K562 (cell line): ENCODE data around the gene HYAL3. TPM values are rescaled to one million over a fixed set of nuclear protein-coding genes. Genes with fewer than 3 reads are reported as not detected.

Experiments used
- ATAC-seq: fragments of 200-7000 bp; cut with Tn5 transposase; 3 replicates; pipeline ENCODE4 v1.9.1; 2020; ENCODE audit warnings: moderate library complexity
- BruUV-seq: library from RNA; stranded (reverse); fragments of 400-500 nt; replicated peaks from 2 replicates; lab custom pipeline; 2021; lab: Mats Ljungman, UMichigan
- CTCF ChIA-PET: fragments of 300-600 bp; formaldehyde crosslinking; extraction: SDS; loops from one replicate; lab custom pipeline; 2021; ENCODE audit warnings: low intra/inter-chr PET ratio; lab: Yijun Ruan, JAX
- POLR2A ChIA-PET: fragments of 300-600, 350-650 bp; sonication (Branson Sonifier 250); formaldehyde crosslinking; extraction: SDS; loops from one replicate; lab custom pipeline; 2021; ENCODE audit warnings: antibody characterized with exemption, inconsistent platforms; lab: Yijun Ruan, JAX
- DNase-seq, 4 experiments: peaks; one replicate each; pipeline versions ENCODE4 v3.0.0 to v3.0.0-alpha.2; 2011 to 2018; ENCODE audit warnings: low spot score in 3 of 4, mixed read lengths in 3 of 4; ENCODE audit errors: extremely low read depth in 1 of 4
- FAIRE-seq: peaks from 2 replicates; lab custom pipeline; 2011; peaks lifted over from hg19 to GRCh38; lab: Jason Lieb, UNC
- H2AFZ ChIP-seq: 2 replicates; pipeline ENCODE4 v1.6.0; 2011; ENCODE audit warnings: low read depth, low read length, control low read depth, inconsistent platforms
- H3K27ac ChIP-seq: fragments of 200-600 bp; 3 replicates; pipeline ENCODE4 v1.8.0; 2011; ENCODE audit warnings: low read depth, mild to moderate bottlenecking, control low read depth, inconsistent platforms, low read length, moderate library complexity, mixed read lengths; ENCODE audit errors: extremely low read depth
- H3K27me3 ChIP-seq, 2 experiments: fragments of 300-600 bp in 1 of 2; 2 replicates in 1 of 2; 3 replicates in 1 of 2; pipeline versions ENCODE4 v1.6.0 to v1.8.0; 2011; ENCODE audit warnings: inconsistent platforms in 2 of 2, low read length in 2 of 2, mild to moderate bottlenecking in 1 of 2, mixed read lengths in 1 of 2, moderate library complexity in 1 of 2; ENCODE audit not compliant: control insufficient read depth in 2 of 2, insufficient read depth in 2 of 2
- H3K36me3 ChIP-seq: fragments of 300-600 bp; 3 replicates; pipeline ENCODE4 v1.8.0; 2011; ENCODE audit warnings: mild to moderate bottlenecking, low read length, inconsistent platforms; ENCODE audit not compliant: control insufficient read depth, insufficient read depth
- H3K4me1 ChIP-seq, 2 experiments: fragments of 200-600 bp in 1 of 2; replicated peaks in 1 of 2; 2 replicates in 1 of 2; 3 replicates in 1 of 2; pipeline versions ENCODE4 v1.5.1 to v1.8.0; 2011; ENCODE audit warnings: inconsistent platforms in 2 of 2, low read length in 2 of 2, mild to moderate bottlenecking in 1 of 2, mixed read lengths in 1 of 2, moderate library complexity in 1 of 2; ENCODE audit not compliant: control insufficient read depth in 2 of 2, insufficient read depth in 2 of 2
- H3K4me2 ChIP-seq: 2 replicates; pipeline ENCODE4 v1.6.1; 2011; ENCODE audit warnings: low read length, control low read depth, inconsistent platforms, mixed read lengths; ENCODE audit not compliant: insufficient read depth
- H3K4me3 ChIP-seq: fragments of 200-600 bp; sonication (generic), shearing (Covaris generic); 2 replicates; pipeline ENCODE4 v1.5.1; 2016; ENCODE audit warnings: control low read depth, inconsistent platforms
- H3K79me2 ChIP-seq: fragments of 200-600 bp; 3 replicates; pipeline ENCODE4 v1.8.0; 2011; ENCODE audit warnings: low read length, inconsistent platforms; ENCODE audit not compliant: control insufficient read depth, insufficient read depth
- H3K9ac ChIP-seq, 2 experiments: 2 replicates each; pipeline versions ENCODE4 v1.6.0 to v1.6.1; 2011; ENCODE audit warnings: low read depth in 2 of 2, low read length in 2 of 2, control low read depth in 1 of 2, inconsistent platforms in 1 of 2, mild to moderate bottlenecking in 1 of 2, mixed read lengths in 1 of 2; ENCODE audit not compliant: insufficient read depth in 1 of 2
- H3K9me1 ChIP-seq: one replicate; pipeline ENCODE4 v1.6.0; 2011; ENCODE audit warnings: inconsistent platforms, mild to moderate bottlenecking, low read length, moderate library complexity; ENCODE audit not compliant: control insufficient read depth, insufficient read depth
- H3K9me3 ChIP-seq: replicated peaks from 2 replicates; pipeline ENCODE4 v1.5.1; 2011; ENCODE audit warnings: low read depth, low read length, inconsistent platforms; ENCODE audit not compliant: control insufficient read depth, insufficient read depth
- H4K20me1 ChIP-seq: replicated peaks from 2 replicates; pipeline ENCODE4 v1.6.1; 2011; ENCODE audit warnings: low read length, inconsistent platforms, mixed read lengths; ENCODE audit not compliant: control insufficient read depth, insufficient read depth
- CREB3 ChIP-seq: fragments of 450-650 bp; conservative IDR thresholded peaks from 2 replicates; pipeline ENCODE4 v1.6.1; 2016; ENCODE audit warnings: missing genetic modification characterization, low read depth, mild to moderate bottlenecking, missing compliant biosample characterization, moderate library complexity
- FIP1L1 ChIP-seq: fragments of 200-400 bp; formaldehyde crosslinking; IDR thresholded peaks from 2 replicates; pipeline ENCODE4 v1.6.1; 2018; ENCODE audit warnings: mild to moderate bottlenecking, low read depth, low read length; ENCODE audit not compliant: poor library complexity, severe bottlenecking
- ILK ChIP-seq: fragments of 450-650 bp; IDR thresholded peaks from 2 replicates; pipeline ENCODE4 v1.6.1; 2016; ENCODE audit warnings: missing genetic modification characterization, low read depth, mild to moderate bottlenecking, missing compliant biosample characterization, moderate library complexity, borderline replicate concordance
- MLX ChIP-seq, 2 experiments: fragments of 450-650 bp in 1 of 2; sonication (generic) in 1 of 2; formaldehyde crosslinking; conservative IDR thresholded peaks; 2 replicates each; pipeline versions ENCODE4 v1.4.0 to v1.8.1; 2020 to 2022; ENCODE audit warnings: mild to moderate bottlenecking in 1 of 2, missing genetic modification reagents in 1 of 2
- NCOA2 ChIP-seq, 2 experiments: fragments of 450-650 bp; IDR thresholded peaks; 2 replicates each; pipeline ENCODE4 v1.6.1; 2018; ENCODE audit warnings: mild to moderate bottlenecking in 2 of 2, moderate library complexity in 1 of 2; ENCODE audit not compliant: partially characterized antibody in 2 of 2
- RBM15 ChIP-seq: fragments of 200-400 bp; formaldehyde crosslinking; IDR thresholded peaks from 2 replicates; pipeline ENCODE4 v1.6.1; 2018; ENCODE audit warnings: mild to moderate bottlenecking, low read length, moderate library complexity; ENCODE audit not compliant: insufficient read depth
- SIN3A ChIP-seq, 2 experiments: fragments of 150-350 bp in 1 of 2; IDR thresholded peaks; 2 replicates each; pipeline ENCODE4 v1.6.1; 2011 to 2016; ENCODE audit warnings: borderline replicate concordance in 2 of 2, low read depth in 2 of 2, low read length in 2 of 2, mild to moderate bottlenecking in 2 of 2, moderate library complexity in 2 of 2; ENCODE audit not compliant: control insufficient read depth in 1 of 2
- TFE3 ChIP-seq: fragments of 450-650 bp; formaldehyde crosslinking; IDR thresholded peaks from 2 replicates; pipeline ENCODE4 v1.4.0; 2020; ENCODE audit warnings: mild to moderate bottlenecking, mixed read lengths
- ZKSCAN8 ChIP-seq: fragments of 200-800 bp; sonication (Bioruptor generic); IDR thresholded peaks from 2 replicates; pipeline ENCODE4 v1.6.1; 2016; ENCODE audit warnings: missing genetic modification characterization, missing compliant biosample characterization
- ZNF324 ChIP-seq: fragments of 250-450 bp; sonication (Bioruptor Pico); IDR thresholded peaks from 2 replicates; pipeline ENCODE4 v1.4.0; 2020; ENCODE audit warnings: mild to moderate bottlenecking
- WGBS: fragments of 100-300 bp; shearing (Covaris generic); methylation state at CpG from one replicate; pipeline ENCODE4 v1.1.6; 2016; ENCODE audit warnings: low coverage, mixed read lengths; ENCODE audit not compliant: insufficient coverage; ENCODE audit errors: missing lambda C conversion rate; 5-methylcytosine and 5-hydroxymethylcytosine counted together
- in situ Hi-C: fragments of 300-500 bp; cut with MboI; formaldehyde crosslinking; loops from 4 replicates; pipeline ENCODE4 v1.15.0; 2018; ENCODE audit warnings: inconsistent platforms, mixed read lengths
- intact Hi-C: fragments of 100-400 bp; cut with micrococcal nuclease; formaldehyde crosslinking; loops from 2 replicates; pipeline ENCODE4 v1.14.2; 2022
- polyA plus RNA-seq, 8 experiments: library from polyadenylated mRNA; depleted of rRNA in 4 of 8; stranded (reverse) in 5 of 8; unstranded in 3 of 8; fragments of >200 nt; fragmentation: Nextera tagmentation in 2 of 8; fragmentation: Illumina TruSeq in 1 of 8; extraction: Ambion mirVana in 2 of 8; extraction: Trizol in 1 of 8; gene quantifications; 2 replicates each; pipeline versions ENCODE4 v1.2.1 to v1.2.3, GENCODE V29; 2011 to 2014; ENCODE audit warnings: inconsistent platforms in 1 of 8, missing spikeins in 1 of 8
- total RNA-seq, 7 experiments: library from RNA; depleted of rRNA in 6 of 7; stranded (reverse); fragments of >200 nt in 6 of 7; fragmentation: Illumina TruSeq in 2 of 7; extraction: Trizol in 2 of 7; gene quantifications; 2 replicates each; pipeline versions ENCODE4 v1.2.1 to v1.2.3, GENCODE V29; 2011 to 2021; ENCODE audit warnings: low replicate concordance in 1 of 7

The HYAL3 gene
- total and polyA plus RNA-seq, 9 of the 15 experiments (the other 6 are each of a cell fraction or from before 2014, with no cell fraction given), result 0.38 to 9.1 (median 6.8) TPM

GRCh38 chr3:50333744-50334328 lies 34.6 kb upstream of the HYAL3 start:
- H3K27ac ChIP-seq, result peak overlapping the region; percentile 49; the same call in 2 of the 3 replicates
- WGBS, result 53% methylated on average over 8 of the region's 12 CpGs
- BruUV-seq, result no TSS peak
- no peak overlapping the region for H3K4me3 ChIP-seq
- ChIA-PET POLR2A (interaction anchor here (0.6 to 1.0 kb wide), 3 partner anchors 16 to 98 kb away, joined by 3 to 4 read pairs (median 3); no protein-coding TSS in a partner anchor), CTCF (no interaction called here)
- H3K36me3 ChIP-seq, result peaks cover 70% of the 10 kb centered on the region; the same call in 2 of the 3 replicates
- no peak for DNase-seq
- H3K4me2 ChIP-seq, result no peak overlapping the region
- H3K79me2 ChIP-seq, result peaks cover 64% of the 10 kb centered on the region
- peak overlapping the region in 1 of 2 experiments; percentile 76; a peak in 3 of 4 replicates for H3K9ac ChIP-seq
- H3K4me1 ChIP-seq, result peaks cover 20 to 32% of the 10 kb centered on the region in 2 experiments; a peak in 4 of 5 replicates
- in situ Hi-C loops, result no loop called here
- H4K20me1 ChIP-seq, result peaks cover 18% of the 10 kb centered on the region
- intact Hi-C loops, result no loop called here
- H3K27me3 ChIP-seq, result no peaks in the 10 kb centered on the region
- H3K9me1 ChIP-seq, result peaks cover 4% of the 10 kb centered on the region
- no peak overlapping the region for H2AFZ ChIP-seq
- FAIRE-seq, result no peak
- H3K9me3 ChIP-seq, result no peaks in the 10 kb centered on the region
- no peak for ATAC-seq
- TF ChIP-seq ZNF324 (CRISPR knock-in tag), result no peak
- no peak for TF ChIP-seq SIN3A (IDR thresholded peaks at IDR 0.05; ENCODE audit: borderline replicate concordance in 2 of 2, control insufficient read depth in 1 of 2, low read depth in 2 of 2, low read length in 2 of 2)
- TF ChIP-seq MLX (CRISPR knock-in tag; conservative IDR thresholded peaks at IDR 0.05), result no peak
- TF ChIP-seq RBM15, result no peak
- no peak for TF ChIP-seq ILK
- TF ChIP-seq CREB3, result no peak
- TF ChIP-seq NCOA2 (IDR thresholded peaks at IDR 0.05; ENCODE audit: partially characterized antibody in 2 of 2), result no peak
- no peak for TF ChIP-seq FIP1L1
- TF ChIP-seq ZKSCAN8, result no peak
- TF ChIP-seq TFE3 (CRISPR knock-in tag), result no peak
